OCI-LY1 (cell line): ENCODE data around the gene TFAP2E.

Experiments
- H2AFZ ChIP-seq: fragments of 200-600 bp; sonication (generic), shearing (Covaris generic); 2 replicates; pipeline ENCODE4 v1.6.0; 2014; ENCODE audit warnings: antibody characterized with exemption, mild to moderate bottlenecking, low read length
- H3F3A ChIP-seq: fragments of 200-600 bp; sonication (generic), shearing (Covaris generic); 2 replicates; pipeline ENCODE4 v1.6.0; 2014; ENCODE audit warnings: mild to moderate bottlenecking, antibody characterized with exemption, low read length, moderate library complexity; ENCODE audit not compliant: insufficient read depth
- H3K27ac ChIP-seq: fragments of 200-600 bp; sonication (generic); 2 replicates; pipeline ENCODE4 v1.5.1; 2014; ENCODE audit warnings: low read length, mixed run types, mild to moderate bottlenecking, low read depth; ENCODE audit not compliant: poor library complexity, severe bottlenecking
- H3K27me3 ChIP-seq: fragments of 200-600 bp; sonication (generic); 2 replicates; pipeline ENCODE4 v1.6.0; 2014; ENCODE audit warnings: antibody characterized with exemption, mild to moderate bottlenecking, low read length, moderate library complexity; ENCODE audit not compliant: insufficient read depth
- H3K36me3 ChIP-seq: fragments of 200-600 bp; sonication (generic); 2 replicates; pipeline ENCODE4 v1.6.1; 2014; ENCODE audit warnings: mild to moderate bottlenecking, antibody characterized with exemption, low read length, moderate library complexity, mixed read lengths; ENCODE audit not compliant: insufficient read depth
- H3K4me1 ChIP-seq: fragments of 200-600 bp; sonication (generic); 2 replicates; pipeline ENCODE4 v1.5.1; 2014; ENCODE audit warnings: mild to moderate bottlenecking, low read length, moderate library complexity; ENCODE audit not compliant: insufficient read depth, severe bottlenecking
- H3K4me2 ChIP-seq: fragments of 200-600 bp; sonication (generic), shearing (Covaris generic); 2 replicates; pipeline ENCODE4 v1.6.1; 2014; ENCODE audit warnings: low read length
- H3K4me3 ChIP-seq: fragments of 200-600 bp; sonication (generic); 2 replicates; pipeline ENCODE4 v1.5.1; 2014; ENCODE audit warnings: low read length, low read depth, mild to moderate bottlenecking, mixed read lengths; ENCODE audit not compliant: poor library complexity, severe bottlenecking
- H3K79me2 ChIP-seq: fragments of 200-600 bp; shearing (Covaris generic); 2 replicates; pipeline ENCODE4 v1.6.1; 2016; ENCODE audit warnings: mixed run types, low read length, mixed read lengths; ENCODE audit not compliant: insufficient read depth
- H3K9ac ChIP-seq: fragments of 200-600 bp; sonication (generic), shearing (Covaris generic); 2 replicates; pipeline ENCODE4 v1.6.1; 2014; ENCODE audit warnings: mild to moderate bottlenecking, low read length, mixed read lengths
- H3K9me2 ChIP-seq: fragments of 200-600 bp; sonication (generic), shearing (Covaris generic); 2 replicates; pipeline ENCODE4 v1.6.1; 2014; ENCODE audit warnings: low read depth, mild to moderate bottlenecking, low read length, mixed read lengths
- H3K9me3 ChIP-seq: fragments of 200-600 bp; shearing (Covaris generic); 2 replicates; pipeline ENCODE4 v1.6.1; 2014; ENCODE audit warnings: low read length, mixed read lengths
- H4K20me1 ChIP-seq: fragments of 200-600 bp; sonication (generic), shearing (Covaris generic); 2 replicates; pipeline ENCODE4 v1.6.0; 2016; ENCODE audit warnings: mild to moderate bottlenecking, low read length; ENCODE audit not compliant: insufficient read depth
- EZH2 ChIP-seq: fragments of 200-600 bp; sonication (generic), shearing (Covaris generic); IDR thresholded peaks from 2 replicates; pipeline ENCODE4 v1.8.0; 2017; ENCODE audit warnings: borderline replicate concordance, mixed run types, mild to moderate bottlenecking, antibody characterized with exemption, low read length, moderate library complexity, mixed read lengths
- TF ChIP-seq, protein P1 (sequence below): fragments of 200-600 bp; sonication (generic), shearing (Covaris generic); IDR thresholded peaks from 2 replicates; pipeline ENCODE4 v1.5.1; 2017; ENCODE audit warnings: mild to moderate bottlenecking, antibody characterized with exemption, low read length, moderate library complexity, mixed read lengths

TFAP2E gene

GRCh38 chr1:35530946-35531345, 42.2 kb upstream of the TFAP2E start:
- H3K27me3 ChIP-seq: no peaks in the 10 kb centered on the region
- TF ChIP-seq, protein P1, sequence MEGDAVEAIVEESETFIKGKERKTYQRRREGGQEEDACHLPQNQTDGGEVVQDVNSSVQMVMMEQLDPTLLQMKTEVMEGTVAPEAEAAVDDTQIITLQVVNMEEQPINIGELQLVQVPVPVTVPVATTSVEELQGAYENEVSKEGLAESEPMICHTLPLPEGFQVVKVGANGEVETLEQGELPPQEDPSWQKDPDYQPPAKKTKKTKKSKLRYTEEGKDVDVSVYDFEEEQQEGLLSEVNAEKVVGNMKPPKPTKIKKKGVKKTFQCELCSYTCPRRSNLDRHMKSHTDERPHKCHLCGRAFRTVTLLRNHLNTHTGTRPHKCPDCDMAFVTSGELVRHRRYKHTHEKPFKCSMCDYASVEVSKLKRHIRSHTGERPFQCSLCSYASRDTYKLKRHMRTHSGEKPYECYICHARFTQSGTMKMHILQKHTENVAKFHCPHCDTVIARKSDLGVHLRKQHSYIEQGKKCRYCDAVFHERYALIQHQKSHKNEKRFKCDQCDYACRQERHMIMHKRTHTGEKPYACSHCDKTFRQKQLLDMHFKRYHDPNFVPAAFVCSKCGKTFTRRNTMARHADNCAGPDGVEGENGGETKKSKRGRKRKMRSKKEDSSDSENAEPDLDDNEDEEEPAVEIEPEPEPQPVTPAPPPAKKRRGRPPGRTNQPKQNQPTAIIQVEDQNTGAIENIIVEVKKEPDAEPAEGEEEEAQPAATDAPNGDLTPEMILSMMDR: no peak
- H3K9me2 ChIP-seq: no peaks in the 10 kb centered on the region
- no peak overlapping the region for H3K4me2 ChIP-seq
- no peaks in the 10 kb centered on the region for H3F3A ChIP-seq
- no peaks in the 10 kb centered on the region for H4K20me1 ChIP-seq
- H2AFZ ChIP-seq: no peak overlapping the region
- peaks cover 26% of the 10 kb centered on the region for H3K9me3 ChIP-seq
- H3K79me2 ChIP-seq: no peaks in the 10 kb centered on the region
- H3K27ac ChIP-seq: no peak overlapping the region
- H3K9ac ChIP-seq: no peak overlapping the region
- no peak overlapping the region for H3K4me3 ChIP-seq
- H3K36me3 ChIP-seq: peaks cover 34% of the 10 kb centered on the region
- no peaks in the 10 kb centered on the region for H3K4me1 ChIP-seq

- H3K4me3 ChIP-seq: no peak overlapping the region
- H3K9me2 ChIP-seq: no peaks in the 10 kb centered on the region
- H3K9me3 ChIP-seq: peaks cover 26% of the 10 kb centered on the region
- TF ChIP-seq, protein P1: no peak
- no peak for TF ChIP-seq EZH2
- no peaks in the 10 kb centered on the region for H3K79me2 ChIP-seq
- H3K9ac ChIP-seq: no peak overlapping the region
- peaks cover 34% of the 10 kb centered on the region for H3K36me3 ChIP-seq
- no peak overlapping the region for H2AFZ ChIP-seq
- no peak overlapping the region for H3K4me2 ChIP-seq
- peaks cover 3% of the 10 kb centered on the region for H3K4me1 ChIP-seq
- no peaks in the 10 kb centered on the region for H3F3A ChIP-seq
- no peaks in the 10 kb centered on the region for H4K20me1 ChIP-seq
- no peak overlapping the region for H3K27ac ChIP-seq
- H3K27me3 ChIP-seq: no peaks in the 10 kb centered on the region
These were observed 41.7 kb upstream of the TFAP2E start for GRCh38 chr1:35531368-35531767.

DNA sequence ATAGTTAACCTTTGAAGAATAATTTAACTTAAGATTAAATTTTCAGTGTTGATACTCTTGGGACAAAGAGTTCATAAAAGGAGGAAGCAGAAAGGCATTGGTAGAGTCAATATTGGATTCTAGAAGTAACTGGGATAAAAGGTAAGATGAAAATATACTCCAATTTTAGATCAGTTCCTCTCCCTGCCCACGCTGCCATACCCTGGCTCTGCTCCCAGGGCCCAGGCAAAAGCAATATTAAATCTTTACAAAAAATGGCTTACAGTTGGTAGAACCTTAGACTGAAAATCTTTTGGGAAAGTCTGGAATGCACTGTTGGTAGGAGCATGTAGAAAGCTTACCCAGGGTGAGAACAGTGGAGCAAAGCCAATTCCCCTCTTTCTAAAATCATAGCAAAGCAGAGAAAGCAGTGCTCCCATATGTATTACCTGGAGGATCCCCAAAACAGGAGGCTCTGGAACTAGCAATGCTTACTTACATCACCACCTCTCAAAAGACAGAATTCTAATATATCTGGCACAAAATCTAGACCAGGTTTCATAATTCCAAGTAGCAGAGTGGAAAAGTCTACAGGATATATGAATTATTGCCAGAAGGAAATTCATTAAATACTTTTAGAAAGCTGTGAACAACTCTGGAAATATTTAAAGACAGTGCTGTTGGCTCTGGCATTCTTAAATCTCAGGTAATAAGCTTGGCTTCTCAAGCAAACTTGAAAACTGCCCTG, 40.5 kb upstream of the TFAP2E start:
- Histone ChIP-seq H3K36me3 (peaks cover 34% of the 10 kb centered on the region), H2AFZ (no peak overlapping the region), H3K79me2 (no peaks in the 10 kb centered on the region), H3F3A (no peaks in the 10 kb centered on the region), H3K4me3 (no peak overlapping the region), H3K4me2 (no peak overlapping the region), H4K20me1 (no peaks in the 10 kb centered on the region), H3K9me3 (peaks cover 26% of the 10 kb centered on the region), H3K27ac (no peak overlapping the region), H3K9me2 (no peaks in the 10 kb centered on the region), H3K4me1 (peaks cover 16% of the 10 kb centered on the region), H3K9ac (no peak overlapping the region), H3K27me3 (no peaks in the 10 kb centered on the region)
- TF ChIP-seq EZH2: no peak
- TF ChIP-seq, protein P1: no peak
